ENCODE results near the gene SFXN4. TPM values are rescaled to one million over a fixed set of nuclear protein-coding genes. Genes with fewer than 3 reads are reported as not detected.

SFXN4 gene
- total RNA-seq, 1 experiment from 2014 or later, result 67.0 TPM

DNA sequence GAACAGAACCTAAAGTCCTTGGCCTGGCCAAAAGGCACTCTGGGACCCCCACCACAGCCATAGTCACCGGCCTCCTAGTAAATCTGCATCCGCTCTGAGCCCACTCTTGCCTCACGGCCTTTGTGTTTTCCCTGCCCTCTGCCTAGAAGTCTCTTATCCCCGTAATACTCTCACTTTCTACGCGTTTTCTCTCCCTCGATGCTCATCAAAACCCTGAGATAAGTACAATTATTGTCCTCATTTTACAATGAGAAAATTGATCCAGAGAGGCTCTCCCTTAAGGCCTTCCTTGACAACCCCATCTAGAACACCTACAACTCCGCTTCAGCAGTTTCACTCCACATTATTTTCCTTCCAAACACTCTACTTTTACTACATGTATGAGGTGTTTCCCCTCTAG is 1.5 kb upstream of the SFXN4 start:
- CTCF ChIA-PET, result no interaction called here
- POLR2A ChIA-PET, result no interaction called here
- intact Hi-C loops (cut with micrococcal nuclease; ENCODE audit: unreplicated experiment), result no loop called here

GRCh38 chr10:119166564-119166963 is 1.1 kb upstream of the SFXN4 start:
- ATAC-seq (peak; percentile 37; the same call in 1 of the 2 replicates), DNase-seq (ENCODE audit: low read depth, low spot score) (no peak)
- Histone ChIP-seq H3K9me3 (ENCODE audit: control insufficient read depth, insufficient read depth, low read depth, low read length) (no peaks in the 10 kb centered on the region), H3K4me1 (ENCODE audit: control insufficient read depth, insufficient read depth, low read length) (peaks cover 23% of the 10 kb centered on the region), H3K4me3 (ENCODE audit: low read depth in 2 of 2, low read length in 2 of 2) (no peak overlapping the region), H3K36me3 (ENCODE audit: control insufficient read depth, insufficient read depth, low read length) (peaks cover 32% of the 10 kb centered on the region), H3K27ac (ENCODE audit: low read length) (peak overlapping the region; percentile 93), H3K27me3 (ENCODE audit: control insufficient read depth, insufficient read depth, low read length) (no peaks in the 10 kb centered on the region)
- in situ Hi-C loops (cut with HindIII; ENCODE audit: low pct_unique_long_range_greater_than_20kb, low sequenced_read_pairs) (no loop called here), intact Hi-C loops (cut with micrococcal nuclease; ENCODE audit: unreplicated experiment) (no loop called here)
- TF ChIP-seq REST (IDR thresholded peaks at IDR 0.05; ENCODE audit: insufficient read depth in 1 of 2, low read depth in 2 of 2, low read length in 1 of 2) (no peak), SIN3A (IDR thresholded peaks at IDR 0.05; ENCODE audit: borderline replicate concordance, insufficient read depth, low read depth, low read length) (no peak), TCF7L2 (IDR thresholded peaks at IDR 0.05; ENCODE audit: low read depth, low read length) (no peak), POLR2AphosphoS5 (IDR thresholded peaks at IDR 0.05; ENCODE audit: low read depth, low read length) (no peak), CTCF (IDR thresholded peaks at IDR 0.05) (no peak)
- CTCF ChIA-PET, result no interaction called here
- BruUV-seq (replicated peaks), result no TSS peak
- POLR2A ChIA-PET, result no interaction called here

More for the DNA sequence above, 1.5 kb upstream of the SFXN4 start:
- Histone ChIP-seq H3K9me3 (ENCODE audit: control insufficient read depth, insufficient read depth, low read depth, low read length) (no peaks in the 10 kb centered on the region), H3K27me3 (ENCODE audit: control insufficient read depth, insufficient read depth, low read length) (no peaks in the 10 kb centered on the region), H3K36me3 (ENCODE audit: control insufficient read depth, insufficient read depth, low read length) (peaks cover 33% of the 10 kb centered on the region), H3K4me3 (ENCODE audit: low read depth in 2 of 2, low read length in 2 of 2) (no peak overlapping the region), H3K4me1 (ENCODE audit: control insufficient read depth, insufficient read depth, low read length) (peaks cover 23% of the 10 kb centered on the region), H3K27ac (ENCODE audit: low read length) (no peak overlapping the region; the same call in 1 of the 2 replicates)
- BruUV-seq (replicated peaks), result no TSS peak
- TF ChIP-seq CTCF (IDR thresholded peaks at IDR 0.05), result no peak
- no peak for TF ChIP-seq REST (IDR thresholded peaks at IDR 0.05; ENCODE audit: insufficient read depth in 1 of 2, low read depth in 2 of 2, low read length in 1 of 2)
- TF ChIP-seq SIN3A (IDR thresholded peaks at IDR 0.05; ENCODE audit: borderline replicate concordance, insufficient read depth, low read depth, low read length), result no peak
- no peak for TF ChIP-seq TCF7L2 (IDR thresholded peaks at IDR 0.05; ENCODE audit: low read depth, low read length)
- no peak for TF ChIP-seq POLR2AphosphoS5 (IDR thresholded peaks at IDR 0.05; ENCODE audit: low read depth, low read length)
- no peak for DNase-seq (ENCODE audit: low read depth, low spot score)
- no peak for ATAC-seq
- in situ Hi-C loops (cut with HindIII; ENCODE audit: low pct_unique_long_range_greater_than_20kb, low sequenced_read_pairs), result no loop called here

Measured in Panc1 (cell line).